ENCODE results near the gene CEP85L. TPM values are rescaled to one million over a fixed set of nuclear protein-coding genes. Genes with fewer than 3 reads are reported as not detected.

The CEP85L gene
- total RNA-seq, 4 donors from 2014 or later = 10.5 to 42.9 (median 17.1) TPM

DNA sequence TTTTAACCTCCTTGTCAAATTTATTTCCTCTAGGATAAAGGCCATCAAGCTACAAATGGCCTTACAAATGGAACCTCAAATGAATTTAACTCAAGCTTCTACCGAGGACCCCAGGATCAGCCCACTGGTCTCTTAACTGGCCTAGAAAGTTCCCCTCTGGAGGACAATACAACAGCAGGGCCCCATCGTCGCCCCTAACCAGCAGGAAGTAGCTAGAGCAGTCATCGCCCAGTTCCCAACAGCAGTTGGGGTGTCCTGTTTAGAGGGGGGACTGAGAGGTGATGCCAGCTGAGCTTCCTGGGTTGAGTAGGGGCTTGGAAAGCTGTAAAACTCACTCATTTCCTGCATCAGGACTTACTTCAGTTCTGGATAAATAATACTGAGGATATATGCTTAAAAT lies 25.6 kb downstream of the CEP85L start:
- no peak overlapping the region for H3K27ac ChIP-seq
- H3K36me3 ChIP-seq = no peaks in the 10 kb centered on the region
- no peaks in the 10 kb centered on the region for H3K4me1 ChIP-seq
- no peak overlapping the region for H3K4me3 ChIP-seq (replicated peaks in 1 of 3)
- DNase-seq = no peak
- no peaks in the 10 kb centered on the region for H3K9me3 ChIP-seq
- no peak for TF ChIP-seq CTCF (IDR thresholded peaks at IDR 0.05)
- no peak for TF ChIP-seq POLR2A (IDR thresholded peaks at IDR 0.05)
- H3K27me3 ChIP-seq = no peaks in the 10 kb centered on the region
- intact Hi-C loops (cut with DNase I) = no loop called here
- 96 to 97% methylated on average over 4 of the region's 4 CpGs for WGBS, 2 donors

- Histone ChIP-seq H3K27me3 (no peaks in the 10 kb centered on the region), H3K36me3 (no peaks in the 10 kb centered on the region), H3K27ac (no peak overlapping the region), H3K4me3 (replicated peaks in 1 of 3) (no peak overlapping the region), H3K9me3 (no peaks in the 10 kb centered on the region), H3K4me1 (no peaks in the 10 kb centered on the region)
- DNase-seq = no peak
- WGBS, 2 donors = 89 to 93% methylated on average over 7 of the region's 7 CpGs
- intact Hi-C loops (cut with DNase I) = no loop called here
- TF ChIP-seq POLR2A (IDR thresholded peaks at IDR 0.05) (no peak), CTCF (IDR thresholded peaks at IDR 0.05) (no peak)
These were observed 29.5 kb downstream of the CEP85L start for GRCh38 chr6:118621799-118622470.

DNA sequence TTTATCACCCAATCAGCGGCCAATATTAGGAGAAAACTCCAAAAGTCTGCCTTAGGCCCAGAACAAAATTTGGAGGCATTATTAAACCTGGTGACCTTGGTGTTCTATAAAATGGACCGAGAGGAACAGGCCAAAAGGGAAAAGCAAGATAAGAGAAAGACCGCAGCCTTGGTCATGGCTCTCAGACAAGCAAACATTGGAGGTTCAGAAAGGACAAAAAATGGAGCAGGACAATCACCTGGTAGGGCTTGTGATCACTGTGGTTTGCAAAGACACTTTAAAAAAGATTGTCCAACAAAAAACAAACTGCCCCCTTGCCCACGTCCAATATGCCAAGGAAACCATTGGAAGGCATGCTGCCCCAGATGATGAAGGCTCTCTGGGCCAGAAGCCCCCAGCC lies 31.2 kb downstream of the CEP85L start:
- H3K4me1 ChIP-seq = no peaks in the 10 kb centered on the region
- TF ChIP-seq POLR2A (IDR thresholded peaks at IDR 0.05) (no peak), CTCF (IDR thresholded peaks at IDR 0.05) (no peak)
- DNase-seq = no peak
- H3K9me3 ChIP-seq = no peaks in the 10 kb centered on the region
- intact Hi-C loops (cut with DNase I) = no loop called here
- no peak overlapping the region for H3K4me3 ChIP-seq (replicated peaks in 1 of 3)
- H3K27me3 ChIP-seq = no peaks in the 10 kb centered on the region
- no peak overlapping the region for H3K27ac ChIP-seq
- no peaks in the 10 kb centered on the region for H3K36me3 ChIP-seq
- 96% methylated on average over 4 of the region's 4 CpGs for WGBS, 2 donors

DNA sequence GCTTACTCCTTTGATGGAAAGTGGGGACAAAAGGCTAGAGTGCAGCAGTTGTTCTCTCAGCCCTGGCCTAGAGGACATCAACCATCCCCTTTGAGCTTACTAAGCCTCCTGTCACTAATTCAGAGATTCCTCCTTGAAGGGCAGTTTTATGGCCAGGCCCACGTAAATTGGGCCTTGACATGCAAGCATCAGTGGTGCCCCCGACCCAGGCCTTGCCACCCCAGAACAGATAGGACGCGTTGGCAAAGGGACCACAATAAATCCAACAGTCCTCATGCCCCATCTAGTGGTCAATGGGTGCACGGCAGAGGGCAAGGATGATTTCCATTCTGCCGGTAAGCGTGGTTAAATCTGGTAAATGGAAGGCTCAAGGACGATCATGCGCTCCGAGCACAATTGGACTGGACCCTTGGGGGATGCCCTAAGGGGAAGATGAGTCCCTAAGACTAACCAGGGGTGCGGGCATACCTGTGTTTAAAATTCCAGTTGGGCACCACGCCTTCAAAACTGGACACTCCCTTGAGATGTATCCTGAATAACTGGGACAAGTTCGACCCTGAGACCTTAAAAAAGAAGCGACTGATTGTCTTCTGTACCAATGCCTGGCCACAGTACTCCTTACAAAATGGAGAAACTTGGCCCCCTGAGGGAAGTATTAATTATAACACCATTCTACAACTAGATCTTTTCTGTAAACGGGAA lies 32.6 kb downstream of the CEP85L start:
- Histone ChIP-seq H3K4me3 (replicated peaks in 1 of 3) (no peak overlapping the region), H3K9me3 (no peaks in the 10 kb centered on the region), H3K27me3 (no peaks in the 10 kb centered on the region), H3K36me3 (no peaks in the 10 kb centered on the region), H3K27ac (no peak overlapping the region), H3K4me1 (no peaks in the 10 kb centered on the region)
- intact Hi-C loops (cut with DNase I) = no loop called here
- DNase-seq = peak; percentile 45 to 55
- WGBS, 2 donors = 42 to 59% methylated on average over 9 to 15 of the region's 15 CpGs
- TF ChIP-seq CTCF (IDR thresholded peaks at IDR 0.05) = peak; percentile 52 to 88 (median 72)
- no peak for TF ChIP-seq POLR2A (IDR thresholded peaks at IDR 0.05)

- Histone ChIP-seq H3K4me3 (replicated peaks in 1 of 3) (no peak overlapping the region), H3K27ac (no peak overlapping the region), H3K27me3 (no peaks in the 10 kb centered on the region), H3K9me3 (no peaks in the 10 kb centered on the region), H3K36me3 (no peaks in the 10 kb centered on the region), H3K4me1 (no peaks in the 10 kb centered on the region)
- DNase-seq = no peak
- intact Hi-C loops (cut with DNase I) = no loop called here
- 85 to 91% methylated on average over 11 of the region's 11 CpGs for WGBS, 2 donors
- TF ChIP-seq CTCF (IDR thresholded peaks at IDR 0.05) (no peak), POLR2A (IDR thresholded peaks at IDR 0.05) (no peak)
These were observed 34.0 kb downstream of the CEP85L start for GRCh38 chr6:118617417-118617816.
